K562 (cell line): ENCODE data around the gene GYPC. TPM values are rescaled to one million over a fixed set of nuclear protein-coding genes. Genes with fewer than 3 reads are reported as not detected.

Experiments
- E2F4 ChIP-seq: sonication (generic); formaldehyde crosslinking; IDR thresholded peaks from 2 replicates; pipeline ENCODE4 v1.8.0; 2022; ENCODE audit warnings: mild to moderate bottlenecking, low read depth, missing genetic modification reagents
- HBP1 ChIP-seq: fragments of 450-650 bp; formaldehyde crosslinking; IDR thresholded peaks from 2 replicates; pipeline ENCODE4 v1.4.0; 2022; ENCODE audit warnings: missing genetic modification characterization
- NFE2L1 ChIP-seq: fragments of 450-650 bp; IDR thresholded peaks from 2 replicates; pipeline ENCODE4 v1.6.1; 2016; ENCODE audit warnings: missing genetic modification characterization, low read depth, mild to moderate bottlenecking, missing compliant biosample characterization, moderate library complexity, borderline replicate concordance
- NUFIP1 ChIP-seq: fragments of 450-650 bp; IDR thresholded peaks from 2 replicates; pipeline ENCODE4 v1.6.1; 2018; ENCODE audit not compliant: partially characterized antibody
- PHF8 ChIP-seq: fragments of 200-600 bp; sonication (generic); IDR thresholded peaks from 2 replicates; pipeline ENCODE4 v1.6.1; 2012; ENCODE audit warnings: mixed run types, mild to moderate bottlenecking, inconsistent platforms, low read length, moderate library complexity, borderline replicate concordance
- RFX1 ChIP-seq: fragments of 450-650 bp; IDR thresholded peaks from 2 replicates; pipeline ENCODE4 v1.6.1; 2016; ENCODE audit warnings: mild to moderate bottlenecking, moderate library complexity
- RUNX1 ChIP-seq: sonication (generic); IDR thresholded peaks from 2 replicates; pipeline ENCODE4 v1.6.1; 2016; ENCODE audit warnings: antibody characterized with exemption, low read depth
- SAFB2 ChIP-seq: fragments of 200-400 bp; formaldehyde crosslinking; IDR thresholded peaks from 2 replicates; pipeline ENCODE4 v1.6.1; 2018; ENCODE audit warnings: borderline replicate concordance, low read length, low read depth, moderate library complexity; ENCODE audit not compliant: severe bottlenecking
- TEAD2 ChIP-seq: fragments of 450-650 bp; IDR thresholded peaks from 2 replicates; pipeline ENCODE4 v1.6.1; 2016; ENCODE audit warnings: missing genetic modification characterization, control low read depth, missing compliant biosample characterization
- ZC3H8 ChIP-seq: fragments of 450-650 bp; IDR thresholded peaks from 2 replicates; pipeline ENCODE4 v1.6.1; 2017
- ZFPM2 ChIP-seq: fragments of 250-450 bp; sonication (Bioruptor Pico); IDR thresholded peaks from 2 replicates; pipeline ENCODE4 v1.5.1; 2022; ENCODE audit warnings: mild to moderate bottlenecking
- ZNF121 ChIP-seq: sonication (generic); formaldehyde crosslinking; conservative IDR thresholded peaks from 2 replicates; pipeline ENCODE4 v1.8.0; 2022; ENCODE audit warnings: missing genetic modification reagents
- ZNF778 ChIP-seq: fragments of 450-650 bp; formaldehyde crosslinking; IDR thresholded peaks from 2 replicates; pipeline ENCODE4 v1.4.0; 2020; ENCODE audit warnings: mild to moderate bottlenecking, moderate library complexity
- polyA plus RNA-seq, 8 experiments: library from polyadenylated mRNA; depleted of rRNA in 4 of 8; stranded (reverse) in 5 of 8; unstranded in 3 of 8; fragments of >200 nt; fragmentation: Nextera tagmentation in 2 of 8; fragmentation: Illumina TruSeq in 1 of 8; extraction: Ambion mirVana in 2 of 8; extraction: Trizol in 1 of 8; gene quantifications; 2 replicates each; pipeline versions ENCODE4 v1.2.1 to v1.2.3, GENCODE V29; 2011 to 2014; ENCODE audit warnings: inconsistent platforms in 1 of 8, missing spikeins in 1 of 8
- total RNA-seq, 7 experiments: library from RNA; depleted of rRNA in 6 of 7; stranded (reverse); fragments of >200 nt in 6 of 7; fragmentation: Illumina TruSeq in 2 of 7; extraction: Trizol in 2 of 7; gene quantifications; 2 replicates each; pipeline versions ENCODE4 v1.2.1 to v1.2.3, GENCODE V29; 2011 to 2021; ENCODE audit warnings: low replicate concordance in 1 of 7
- TF ChIP-seq, protein P1 (sequence below), 2 experiments: fragments of 450-650 bp; IDR thresholded peaks; 2 replicates each; pipeline ENCODE4 v1.6.1; 2016
- TF ChIP-seq, protein P2 (sequence below): fragments of 450-650 bp; IDR thresholded peaks from 2 replicates; pipeline ENCODE4 v1.6.1; 2018; ENCODE audit not compliant: partially characterized antibody
- TF ChIP-seq, protein P3 (sequence below): IDR thresholded peaks from 3 replicates; pipeline ENCODE4 v1.6.1; 2011; ENCODE audit warnings: borderline replicate concordance, mild to moderate bottlenecking, moderate library complexity; ENCODE audit not compliant: insufficient read length; ENCODE audit errors: extremely low read depth

Gene GYPC
- total and polyA plus RNA-seq, 9 of the 15 experiments (the other 6 are each of a cell fraction or from before 2014, with no cell fraction given) = 50.6 to 282 (median 194) TPM

DNA sequence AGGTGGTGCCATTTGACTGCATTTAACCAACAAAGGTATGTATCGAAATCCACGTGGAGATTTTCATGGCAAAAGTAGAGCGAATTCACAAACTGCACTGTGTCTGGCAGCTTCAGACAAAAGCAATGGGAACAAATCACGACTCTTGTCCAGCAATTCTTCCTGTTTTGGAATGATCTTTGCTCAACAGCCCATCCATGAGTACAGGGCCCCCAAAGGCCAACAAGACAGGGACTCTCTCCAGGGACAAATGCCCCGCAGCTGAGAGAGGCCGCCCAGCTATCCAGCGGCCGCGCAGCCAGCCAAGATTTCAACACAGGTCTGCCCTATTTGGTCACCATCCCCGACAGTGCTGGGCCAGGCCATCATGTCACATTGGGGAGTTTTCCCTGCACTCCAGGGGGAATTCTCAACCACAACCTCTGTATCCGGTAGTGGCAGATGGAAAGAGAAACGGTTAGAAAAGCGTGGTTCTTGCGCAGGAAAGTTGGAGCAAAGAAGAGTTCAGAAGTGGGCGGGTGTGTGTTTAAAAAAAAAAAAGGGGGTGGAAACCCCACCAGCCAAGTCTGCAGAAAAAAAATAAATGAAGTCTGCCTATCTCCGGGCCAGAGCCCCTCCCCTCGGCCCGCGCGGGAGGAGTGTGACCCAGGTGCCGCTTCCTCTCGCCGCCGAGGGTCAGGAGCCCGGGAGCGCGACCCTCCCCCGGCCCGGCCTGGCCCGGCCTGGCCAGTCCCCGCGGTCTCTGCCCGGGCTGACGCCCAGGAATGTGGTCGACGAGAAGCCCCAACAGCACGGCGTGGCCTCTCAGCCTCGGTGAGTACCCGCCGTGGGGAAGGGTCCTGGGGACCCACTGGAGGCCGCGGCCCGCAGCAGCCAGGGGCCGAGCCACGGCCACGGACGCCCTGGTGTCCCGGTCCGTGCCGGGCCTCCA, at the start of gene GYPC (continued):
- TF ChIP-seq ZC3H8 (no peak), NUFIP1 (no peak), ZNF778 (no peak), PHF8 (peak; percentile 63; the same call in 1 of the 2 replicates), E2F4 (CRISPR knock-in tag) (no peak), SAFB2 (no peak), RUNX1 (no peak), ZNF121 (CRISPR knock-in tag) (no peak), ZFPM2 (CRISPR knock-in tag) (no peak), RFX1 (no peak), NFE2L1 (no peak), HBP1 (no peak), TEAD2 (tag) (no peak)
- TF ChIP-seq, protein P1, sequence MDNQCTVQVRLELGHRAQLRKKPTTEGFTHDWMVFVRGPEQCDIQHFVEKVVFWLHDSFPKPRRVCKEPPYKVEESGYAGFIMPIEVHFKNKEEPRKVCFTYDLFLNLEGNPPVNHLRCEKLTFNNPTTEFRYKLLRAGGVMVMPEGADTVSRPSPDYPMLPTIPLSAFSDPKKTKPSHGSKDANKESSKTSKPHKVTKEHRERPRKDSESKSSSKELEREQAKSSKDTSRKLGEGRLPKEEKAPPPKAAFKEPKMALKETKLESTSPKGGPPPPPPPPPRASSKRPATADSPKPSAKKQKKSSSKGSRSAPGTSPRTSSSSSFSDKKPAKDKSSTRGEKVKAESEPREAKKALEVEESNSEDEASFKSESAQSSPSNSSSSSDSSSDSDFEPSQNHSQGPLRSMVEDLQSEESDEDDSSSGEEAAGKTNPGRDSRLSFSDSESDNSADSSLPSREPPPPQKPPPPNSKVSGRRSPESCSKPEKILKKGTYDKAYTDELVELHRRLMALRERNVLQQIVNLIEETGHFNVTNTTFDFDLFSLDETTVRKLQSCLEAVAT (IDR thresholded peaks at IDR 0.05) = 0 out of 4 replicates have a peak, but pooled peaks of 1 of the 2 experiments have one; percentile 8
- TF ChIP-seq, protein P2, sequence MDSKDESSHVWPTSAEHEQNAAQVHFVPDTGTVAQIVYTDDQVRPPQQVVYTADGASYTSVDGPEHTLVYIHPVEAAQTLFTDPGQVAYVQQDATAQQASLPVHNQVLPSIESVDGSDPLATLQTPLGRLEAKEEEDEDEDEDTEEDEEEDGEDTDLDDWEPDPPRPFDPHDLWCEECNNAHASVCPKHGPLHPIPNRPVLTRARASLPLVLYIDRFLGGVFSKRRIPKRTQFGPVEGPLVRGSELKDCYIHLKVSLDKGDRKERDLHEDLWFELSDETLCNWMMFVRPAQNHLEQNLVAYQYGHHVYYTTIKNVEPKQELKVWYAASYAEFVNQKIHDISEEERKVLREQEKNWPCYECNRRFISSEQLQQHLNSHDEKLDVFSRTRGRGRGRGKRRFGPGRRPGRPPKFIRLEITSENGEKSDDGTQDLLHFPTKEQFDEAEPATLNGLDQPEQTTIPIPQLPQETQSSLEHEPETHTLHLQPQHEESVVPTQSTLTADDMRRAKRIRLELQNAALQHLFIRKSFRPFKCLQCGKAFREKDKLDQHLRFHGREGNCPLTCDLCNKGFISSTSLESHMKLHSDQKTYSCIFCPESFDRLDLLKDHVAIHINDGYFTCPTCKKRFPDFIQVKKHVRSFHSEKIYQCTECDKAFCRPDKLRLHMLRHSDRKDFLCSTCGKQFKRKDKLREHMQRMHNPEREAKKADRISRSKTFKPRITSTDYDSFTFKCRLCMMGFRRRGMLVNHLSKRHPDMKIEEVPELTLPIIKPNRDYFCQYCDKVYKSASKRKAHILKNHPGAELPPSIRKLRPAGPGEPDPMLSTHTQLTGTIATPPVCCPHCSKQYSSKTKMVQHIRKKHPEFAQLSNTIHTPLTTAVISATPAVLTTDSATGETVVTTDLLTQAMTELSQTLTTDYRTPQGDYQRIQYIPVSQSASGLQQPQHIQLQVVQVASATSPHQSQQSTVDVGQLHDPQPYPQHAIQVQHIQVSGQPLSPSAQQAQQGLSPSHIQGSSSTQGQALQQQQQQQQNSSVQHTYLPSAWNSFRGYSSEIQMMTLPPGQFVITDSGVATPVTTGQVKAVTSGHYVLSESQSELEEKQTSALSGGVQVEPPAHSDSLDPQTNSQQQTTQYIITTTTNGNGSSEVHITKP = peak; percentile 96
- TF ChIP-seq, protein P3, sequence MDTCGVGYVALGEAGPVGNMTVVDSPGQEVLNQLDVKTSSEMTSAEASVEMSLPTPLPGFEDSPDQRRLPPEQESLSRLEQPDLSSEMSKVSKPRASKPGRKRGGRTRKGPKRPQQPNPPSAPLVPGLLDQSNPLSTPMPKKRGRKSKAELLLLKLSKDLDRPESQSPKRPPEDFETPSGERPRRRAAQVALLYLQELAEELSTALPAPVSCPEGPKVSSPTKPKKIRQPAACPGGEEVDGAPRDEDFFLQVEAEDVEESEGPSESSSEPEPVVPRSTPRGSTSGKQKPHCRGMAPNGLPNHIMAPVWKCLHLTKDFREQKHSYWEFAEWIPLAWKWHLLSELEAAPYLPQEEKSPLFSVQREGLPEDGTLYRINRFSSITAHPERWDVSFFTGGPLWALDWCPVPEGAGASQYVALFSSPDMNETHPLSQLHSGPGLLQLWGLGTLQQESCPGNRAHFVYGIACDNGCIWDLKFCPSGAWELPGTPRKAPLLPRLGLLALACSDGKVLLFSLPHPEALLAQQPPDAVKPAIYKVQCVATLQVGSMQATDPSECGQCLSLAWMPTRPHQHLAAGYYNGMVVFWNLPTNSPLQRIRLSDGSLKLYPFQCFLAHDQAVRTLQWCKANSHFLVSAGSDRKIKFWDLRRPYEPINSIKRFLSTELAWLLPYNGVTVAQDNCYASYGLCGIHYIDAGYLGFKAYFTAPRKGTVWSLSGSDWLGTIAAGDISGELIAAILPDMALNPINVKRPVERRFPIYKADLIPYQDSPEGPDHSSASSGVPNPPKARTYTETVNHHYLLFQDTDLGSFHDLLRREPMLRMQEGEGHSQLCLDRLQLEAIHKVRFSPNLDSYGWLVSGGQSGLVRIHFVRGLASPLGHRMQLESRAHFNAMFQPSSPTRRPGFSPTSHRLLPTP = no peak
